GM12878 (cell line): ENCODE data around the gene IKZF5. TPM values are rescaled to one million over a fixed set of nuclear protein-coding genes. Genes with fewer than 3 reads are reported as not detected.
A peak's percentile ranks its signal among the peaks of the same experiment; 100 is the strongest.

ENCODE experiments used
- ATAC-seq: fragments of 200-7000 bp; cut with Tn5 transposase; 3 replicates; pipeline ENCODE4 v1.9.1; 2020; ENCODE audit warnings: mild to moderate bottlenecking, moderate library complexity
- BruUV-seq: library from RNA; stranded (reverse); fragments of 400-500 nt; replicated peaks from 2 replicates; lab custom pipeline; 2021; lab: Mats Ljungman, UMichigan
- CTCF ChIA-PET: fragments of 300-600 bp; sonication (Branson Sonifier 250); formaldehyde crosslinking; extraction: SDS; loops from one replicate; lab custom pipeline; 2021; ENCODE audit warnings: inconsistent platforms; lab: Yijun Ruan, JAX
- POLR2A ChIA-PET: fragments of 350-600 bp; formaldehyde crosslinking; extraction: SDS; loops from one replicate; lab custom pipeline; 2021; ENCODE audit warnings: inconsistent platforms; lab: Charles Lee
- RAD21 ChIA-PET: fragments of 300-600 bp; sonication (Branson Sonifier 250); formaldehyde crosslinking; loops from one replicate; lab custom pipeline; 2023; ENCODE audit warnings: antibody characterized with exemption; ENCODE audit not compliant: unreplicated experiment; lab: Charles Lee
- SMC1A ChIA-PET: fragments of 300-600 bp; sonication (Branson Sonifier 250); formaldehyde crosslinking; loops from one replicate; lab custom pipeline; 2023; ENCODE audit not compliant: unreplicated experiment, uncharacterized antibody; lab: Charles Lee
- DNase-seq: peaks from one replicate; pipeline ENCODE4 v3.0.0-alpha.2; 2011; ENCODE audit warnings: low read depth, low spot score
- FAIRE-seq: peaks from 3 replicates; lab custom pipeline; 2011; peaks lifted over from hg19 to GRCh38; lab: Jason Lieb, UNC
- H2AFZ ChIP-seq: 2 replicates; pipeline ENCODE4 v1.6.0; 2011; ENCODE audit warnings: low read depth, low read length, control low read depth; ENCODE audit not compliant: control insufficient read depth
- H3K27ac ChIP-seq: 2 replicates; pipeline ENCODE4 v1.5.1; 2011; ENCODE audit warnings: control low read depth; ENCODE audit not compliant: control insufficient read depth, insufficient read depth
- H3K27me3 ChIP-seq, 2 experiments: replicated peaks in 1 of 2; 2 replicates each; pipeline versions ENCODE4 v1.6.0 to v1.6.1; 2011; ENCODE audit warnings: low read length in 1 of 2; ENCODE audit not compliant: control insufficient read depth in 2 of 2, insufficient read depth in 2 of 2
- H3K36me3 ChIP-seq, 2 experiments: 2 replicates each; pipeline ENCODE4 v1.5.1; 2011; ENCODE audit warnings: low read length in 1 of 2; ENCODE audit not compliant: control insufficient read depth in 2 of 2, insufficient read depth in 2 of 2
- H3K4me1 ChIP-seq: 2 replicates; pipeline ENCODE4 v1.6.1; 2011; ENCODE audit warnings: mild to moderate bottlenecking, low read length, moderate library complexity, mixed read lengths; ENCODE audit not compliant: control insufficient read depth, insufficient read depth
- H3K4me2 ChIP-seq: 2 replicates; pipeline ENCODE4 v1.6.0; 2011; ENCODE audit warnings: control low read depth; ENCODE audit not compliant: control insufficient read depth, insufficient read depth
- H3K4me3 ChIP-seq: fragments of 200-600 bp; sonication (generic); 2 replicates; pipeline ENCODE4 v1.5.1; 2016
- H3K79me2 ChIP-seq: 2 replicates; pipeline ENCODE4 v1.6.0; 2011; ENCODE audit warnings: low read length; ENCODE audit not compliant: control insufficient read depth, insufficient read depth
- H3K9ac ChIP-seq: 2 replicates; pipeline ENCODE4 v1.8.0; 2011; ENCODE audit warnings: low read length, control low read depth, mixed read lengths; ENCODE audit not compliant: control insufficient read depth, insufficient read depth
- H3K9me3 ChIP-seq: replicated peaks from 3 replicates; pipeline ENCODE4 v1.5.1; 2011; ENCODE audit warnings: mild to moderate bottlenecking, low read length; ENCODE audit not compliant: control insufficient read depth, insufficient read depth
- H4K20me1 ChIP-seq: 2 replicates; pipeline ENCODE4 v1.6.0; 2011; ENCODE audit not compliant: control insufficient read depth, insufficient read depth
- FOXM1 ChIP-seq: IDR thresholded peaks from 2 replicates; pipeline ENCODE4 v1.6.1; 2012; ENCODE audit warnings: low read depth, mild to moderate bottlenecking, inconsistent platforms, low read length, moderate library complexity
- NR2C1 ChIP-seq: fragments of 450-650 bp; IDR thresholded peaks from 2 replicates; pipeline ENCODE4 v1.6.1; 2017; ENCODE audit warnings: antibody characterized with exemption, mild to moderate bottlenecking, moderate library complexity
- POLR2A ChIP-seq: IDR thresholded peaks from 2 replicates; pipeline ENCODE4 v1.6.1; 2011; ENCODE audit warnings: low read depth, mild to moderate bottlenecking, low read length
- SREBF1 ChIP-seq: IDR thresholded peaks from 2 replicates; pipeline ENCODE4 v1.6.1; 2012; ENCODE audit warnings: mild to moderate bottlenecking, low read length
- TCF12 ChIP-seq: IDR thresholded peaks from 2 replicates; pipeline ENCODE4 v1.6.1; 2011; ENCODE audit warnings: low read depth, mild to moderate bottlenecking, low read length
- WGBS: methylation state at CpG from one replicate; pipeline ENCODE4 v1.1.6; 2016; ENCODE audit warnings: low lambda C conversion rate; ENCODE audit not compliant: insufficient replicate concordance, insufficient coverage; ENCODE audit errors: missing lambda C conversion rate; 5-methylcytosine and 5-hydroxymethylcytosine counted together
- in situ Hi-C: fragments of 300-500 bp; cut with MboI; formaldehyde crosslinking; loops from 9 replicates; pipeline ENCODE4 v1.14.3; 2018; ENCODE audit warnings: mixed read lengths
- intact Hi-C: fragments of 100-400 bp; cut with micrococcal nuclease; formaldehyde crosslinking; loops from one replicate; pipeline ENCODE4 v1.14.2; 2022; ENCODE audit not compliant: unreplicated experiment
- polyA plus RNA-seq, 11 experiments: library from polyadenylated mRNA; depleted of rRNA in 4 of 11; unstranded in 6 of 11; stranded (reverse) in 5 of 11; fragments of >200 nt; fragmentation: Nextera tagmentation in 4 of 11; fragmentation: Illumina TruSeq in 1 of 11; extraction: Ambion mirVana in 4 of 11; extraction: Trizol in 1 of 11; gene quantifications; 1 replicate in 1 of 11; 2 replicates in 10 of 11; pipeline versions ENCODE4 v1.2.1 to v1.2.3, GENCODE V29; 2011 to 2016; ENCODE audit warnings: inconsistent platforms in 2 of 11, missing spikeins in 2 of 11, low read depth in 1 of 11
- total RNA-seq, 4 experiments: library from RNA; depleted of rRNA in 3 of 4; stranded (reverse); fragments of >200 nt in 3 of 4; fragmentation: Illumina TruSeq in 1 of 4; extraction: Trizol in 1 of 4; gene quantifications; 2 replicates each; pipeline versions ENCODE4 v1.2.1 to v1.2.3, GENCODE V29; 2013 to 2021
- TF ChIP-seq, protein P1 (sequence below): fragments of 450-650 bp; IDR thresholded peaks from 2 replicates; pipeline ENCODE4 v1.6.1; 2017; ENCODE audit warnings: mild to moderate bottlenecking, moderate library complexity

Gene IKZF5
- total and polyA plus RNA-seq, 10 of the 15 experiments (the other 5 are each of a cell fraction or from before 2014, with no cell fraction given): 5.3 to 23.2 (median 11.8) TPM

DNA sequence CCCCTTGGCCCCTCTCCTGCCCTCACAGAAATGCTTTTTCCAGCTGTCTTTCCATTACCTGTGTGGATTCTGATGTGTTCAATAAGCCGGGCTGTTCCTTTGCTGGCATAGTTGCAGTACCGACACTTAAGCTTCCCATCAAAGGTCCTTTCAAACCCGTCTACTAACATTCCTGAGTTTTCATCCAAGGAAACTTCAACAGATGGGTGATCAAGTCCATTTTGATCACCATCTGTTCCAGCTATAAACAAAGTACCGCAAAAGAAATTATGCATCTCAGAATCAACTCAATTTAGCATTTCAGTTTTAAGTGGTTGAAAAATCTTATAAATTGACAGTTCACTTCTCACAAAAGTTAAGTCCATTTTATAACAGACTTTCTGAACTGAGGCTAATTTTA, 12.7 kb downstream of the IKZF5 start:
- intact Hi-C loops (loop anchor here (5.0 kb wide), 1 partner anchor 1806 kb away; the partner anchor contains the start of gene ABRAXAS2), in situ Hi-C loops (no loop called here)
- DNase-seq: no peak
- Histone ChIP-seq H3K27me3 (no peaks in the 10 kb centered on the region), H3K4me3 (no peak overlapping the region), H3K27ac (no peak overlapping the region), H3K9ac (no peak overlapping the region), H3K79me2 (peaks cover 23% of the 10 kb centered on the region), H4K20me1 (no peaks in the 10 kb centered on the region; the same call in 1 of the 2 replicates), H3K4me1 (peaks cover 29% of the 10 kb centered on the region), H3K9me3 (no peaks in the 10 kb centered on the region), H3K36me3 (peaks cover 4 to 13% of the 10 kb centered on the region in 2 experiments; a peak in 3 of 4 replicates), H3K4me2 (no peak overlapping the region), H2AFZ (no peak overlapping the region)
- TF ChIP-seq SREBF1 (no peak), NR2C1 (no peak), FOXM1 (no peak), TCF12 (no peak)
- ATAC-seq: no peak
- no TSS peak for BruUV-seq
- ChIA-PET RAD21 (interaction anchor here (0.9 kb wide), 1 partner anchor 16 kb away, joined by 4 read pairs; the partner anchor contains the start of gene PSTK), CTCF (interaction anchor here (1.2 kb wide), 1 partner anchor 15 kb away, joined by 5 read pairs; no protein-coding TSS in a partner anchor), SMC1A (interaction anchor here (2.0 kb wide), 1 partner anchor 11 kb away, joined by 9 read pairs; no protein-coding TSS in a partner anchor), POLR2A (no interaction called here)
- WGBS: 90% methylated on average over 4 of the region's 4 CpGs
- no peak for FAIRE-seq

DNA sequence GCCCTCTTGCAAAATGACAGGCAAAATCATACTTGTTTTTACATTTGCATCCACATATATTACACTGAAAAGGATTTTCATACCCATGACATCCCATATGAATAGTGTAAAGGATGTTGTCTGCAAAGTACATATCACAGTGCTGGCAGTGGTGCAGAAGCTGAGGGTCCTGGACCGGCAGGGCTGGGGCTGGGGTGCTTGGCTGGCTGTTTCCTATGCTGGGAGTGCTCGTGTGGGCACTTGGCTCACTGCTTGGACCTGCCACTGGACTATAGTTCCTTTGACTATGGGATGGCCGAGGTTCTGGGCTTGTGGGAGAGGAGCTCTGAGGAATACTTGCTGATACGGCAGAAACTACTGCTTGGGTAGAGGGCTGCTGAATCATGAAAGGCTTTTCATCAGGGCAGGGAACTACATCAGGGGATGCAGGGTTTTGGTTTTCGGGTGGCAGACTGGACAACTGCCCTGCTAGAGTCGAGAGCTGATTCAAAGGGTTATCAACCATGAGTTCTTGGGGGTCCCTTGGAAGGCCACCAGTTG, 14.7 kb downstream of the IKZF5 start:
- WGBS: 91% methylated on average over 6 of the region's 6 CpGs
- Histone ChIP-seq H3K4me2 (no peak overlapping the region), H3K4me1 (peaks cover 16% of the 10 kb centered on the region), H3K4me3 (no peak overlapping the region), H3K27ac (no peak overlapping the region), H4K20me1 (no peaks in the 10 kb centered on the region), H3K9ac (no peak overlapping the region), H3K27me3 (no peaks in the 10 kb centered on the region), H2AFZ (no peak overlapping the region)
- in situ Hi-C loops: no loop called here
- ATAC-seq (no peak), DNase-seq (no peak), FAIRE-seq (no peak)
- RAD21 ChIA-PET: no interaction called here
- intact Hi-C loops: no loop called here
- SMC1A ChIA-PET: no interaction called here
- no TSS peak for BruUV-seq
- TF ChIP-seq, protein P1, sequence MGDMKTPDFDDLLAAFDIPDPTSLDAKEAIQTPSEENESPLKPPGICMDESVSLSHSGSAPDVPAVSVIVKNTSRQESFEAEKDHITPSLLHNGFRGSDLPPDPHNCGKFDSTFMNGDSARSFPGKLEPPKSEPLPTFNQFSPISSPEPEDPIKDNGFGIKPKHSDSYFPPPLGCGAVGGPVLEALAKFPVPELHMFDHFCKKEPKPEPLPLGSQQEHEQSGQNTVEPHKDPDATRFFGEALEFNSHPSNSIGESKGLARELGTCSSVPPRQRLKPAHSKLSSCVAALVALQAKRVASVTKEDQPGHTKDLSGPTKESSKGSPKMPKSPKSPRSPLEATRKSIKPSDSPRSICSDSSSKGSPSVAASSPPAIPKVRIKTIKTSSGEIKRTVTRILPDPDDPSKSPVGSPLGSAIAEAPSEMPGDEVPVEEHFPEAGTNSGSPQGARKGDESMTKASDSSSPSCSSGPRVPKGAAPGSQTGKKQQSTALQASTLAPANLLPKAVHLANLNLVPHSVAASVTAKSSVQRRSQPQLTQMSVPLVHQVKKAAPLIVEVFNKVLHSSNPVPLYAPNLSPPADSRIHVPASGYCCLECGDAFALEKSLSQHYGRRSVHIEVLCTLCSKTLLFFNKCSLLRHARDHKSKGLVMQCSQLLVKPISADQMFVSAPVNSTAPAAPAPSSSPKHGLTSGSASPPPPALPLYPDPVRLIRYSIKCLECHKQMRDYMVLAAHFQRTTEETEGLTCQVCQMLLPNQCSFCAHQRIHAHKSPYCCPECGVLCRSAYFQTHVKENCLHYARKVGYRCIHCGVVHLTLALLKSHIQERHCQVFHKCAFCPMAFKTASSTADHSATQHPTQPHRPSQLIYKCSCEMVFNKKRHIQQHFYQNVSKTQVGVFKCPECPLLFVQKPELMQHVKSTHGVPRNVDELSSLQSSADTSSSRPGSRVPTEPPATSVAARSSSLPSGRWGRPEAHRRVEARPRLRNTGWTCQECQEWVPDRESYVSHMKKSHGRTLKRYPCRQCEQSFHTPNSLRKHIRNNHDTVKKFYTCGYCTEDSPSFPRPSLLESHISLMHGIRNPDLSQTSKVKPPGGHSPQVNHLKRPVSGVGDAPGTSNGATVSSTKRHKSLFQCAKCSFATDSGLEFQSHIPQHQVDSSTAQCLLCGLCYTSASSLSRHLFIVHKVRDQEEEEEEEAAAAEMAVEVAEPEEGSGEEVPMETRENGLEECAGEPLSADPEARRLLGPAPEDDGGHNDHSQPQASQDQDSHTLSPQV: no peak
- TF ChIP-seq POLR2A: peak; percentile 32; the same call in 1 of the 2 replicates
- TF ChIP-seq, all 136 proteins: peak for 1
- POLR2A ChIA-PET: no interaction called here
- CTCF ChIA-PET: no interaction called here
- Histone ChIP-seq H3K9me3 (no peaks in the 10 kb centered on the region), H3K79me2 (peaks cover 6% of the 10 kb centered on the region), H3K36me3 (peaks cover 4 to 10% of the 10 kb centered on the region in 2 experiments; a peak in 3 of 4 replicates)
